ENCODE measurements around the gene RAB11FIP4.
"Not testable (repeated sequence)": the region's sequence is repeated elsewhere in the genome, so short reads cannot be mapped to it uniquely, and the experiment has no call there.

RAB11FIP4 gene, protein sequence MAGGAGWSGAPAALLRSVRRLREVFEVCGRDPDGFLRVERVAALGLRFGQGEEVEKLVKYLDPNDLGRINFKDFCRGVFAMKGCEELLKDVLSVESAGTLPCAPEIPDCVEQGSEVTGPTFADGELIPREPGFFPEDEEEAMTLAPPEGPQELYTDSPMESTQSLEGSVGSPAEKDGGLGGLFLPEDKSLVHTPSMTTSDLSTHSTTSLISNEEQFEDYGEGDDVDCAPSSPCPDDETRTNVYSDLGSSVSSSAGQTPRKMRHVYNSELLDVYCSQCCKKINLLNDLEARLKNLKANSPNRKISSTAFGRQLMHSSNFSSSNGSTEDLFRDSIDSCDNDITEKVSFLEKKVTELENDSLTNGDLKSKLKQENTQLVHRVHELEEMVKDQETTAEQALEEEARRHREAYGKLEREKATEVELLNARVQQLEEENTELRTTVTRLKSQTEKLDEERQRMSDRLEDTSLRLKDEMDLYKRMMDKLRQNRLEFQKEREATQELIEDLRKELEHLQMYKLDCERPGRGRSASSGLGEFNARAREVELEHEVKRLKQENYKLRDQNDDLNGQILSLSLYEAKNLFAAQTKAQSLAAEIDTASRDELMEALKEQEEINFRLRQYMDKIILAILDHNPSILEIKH

DNA sequence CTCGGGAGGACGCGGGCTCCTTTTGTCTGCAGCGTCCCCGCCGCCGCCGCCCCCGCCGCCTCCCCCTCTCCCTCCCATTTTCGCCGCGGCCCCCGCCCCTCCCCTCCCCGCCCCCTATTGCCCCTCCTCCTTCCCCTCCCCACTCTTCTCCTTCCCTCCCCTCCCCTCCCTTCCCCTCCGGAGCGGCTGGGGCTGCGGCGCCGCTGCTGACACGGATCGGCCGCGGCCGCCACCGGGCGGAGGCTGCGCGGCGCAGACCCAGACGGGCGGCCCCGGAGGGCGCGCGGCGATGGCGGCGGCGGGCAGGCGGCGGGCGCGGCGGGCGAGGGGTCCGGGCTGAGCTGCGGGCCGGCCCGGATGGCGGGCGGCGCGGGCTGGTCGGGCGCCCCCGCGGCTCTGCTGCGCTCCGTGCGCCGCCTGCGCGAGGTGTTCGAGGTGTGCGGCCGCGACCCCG is at the start of gene RAB11FIP4:
RAB11FIP4 (plus strand) TSS at position 180 of the 454 bp plus-strand sequence; CDS start at position 358, 178 bp downstream.
- DNase-seq (ENCODE audit: low spot score): no peak

DNA sequence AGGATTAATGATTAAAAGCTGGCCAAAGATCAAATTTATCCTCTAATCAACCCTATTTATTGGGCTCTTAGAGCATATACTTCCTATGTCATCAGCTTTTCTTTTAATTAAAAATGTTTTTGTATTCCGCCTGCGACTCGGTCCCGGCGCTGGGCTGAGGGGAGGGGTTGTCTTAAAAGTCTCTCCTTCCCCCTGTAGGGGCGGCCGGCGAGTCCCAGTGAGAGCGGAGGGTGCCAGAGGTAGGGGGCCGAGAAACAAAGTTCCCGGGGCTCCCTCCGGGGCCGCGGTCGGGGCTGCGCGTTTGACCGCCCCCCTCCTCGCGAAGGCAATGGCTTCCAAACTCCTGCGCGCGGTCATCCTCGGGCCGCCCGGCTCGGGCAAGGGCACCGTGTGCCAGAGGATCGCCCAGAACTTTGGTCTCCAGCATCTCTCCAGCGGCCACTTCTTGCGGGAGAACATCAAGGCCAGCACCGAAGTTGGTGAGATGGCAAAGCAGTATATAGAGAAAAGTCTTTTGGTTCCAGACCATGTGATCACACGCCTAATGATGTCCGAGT is 46.2 kb upstream of the RAB11FIP4 start:
- DNase-seq (ENCODE audit: low spot score): not testable (repeated sequence)

DNA sequence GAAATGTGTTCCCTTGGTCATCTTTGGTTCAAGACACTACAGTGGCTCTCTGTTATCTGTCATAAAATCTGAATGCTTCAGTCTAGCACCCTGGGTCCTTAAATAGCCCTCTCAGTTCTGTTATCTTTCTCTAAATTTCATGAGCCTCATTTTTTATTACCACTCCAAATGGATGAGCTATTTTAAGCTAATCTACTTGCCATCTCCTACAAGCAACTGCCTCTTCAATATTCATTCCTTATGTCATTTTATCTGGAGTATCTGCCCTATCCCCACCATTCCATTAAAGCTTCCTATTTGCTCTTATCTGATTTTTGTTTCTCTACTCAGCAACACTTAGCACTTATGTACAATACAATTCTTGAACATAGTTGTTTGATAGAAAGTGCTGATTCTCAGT is 42.0 kb upstream of the RAB11FIP4 start:
- DNase-seq (ENCODE audit: low spot score): no peak

DNA sequence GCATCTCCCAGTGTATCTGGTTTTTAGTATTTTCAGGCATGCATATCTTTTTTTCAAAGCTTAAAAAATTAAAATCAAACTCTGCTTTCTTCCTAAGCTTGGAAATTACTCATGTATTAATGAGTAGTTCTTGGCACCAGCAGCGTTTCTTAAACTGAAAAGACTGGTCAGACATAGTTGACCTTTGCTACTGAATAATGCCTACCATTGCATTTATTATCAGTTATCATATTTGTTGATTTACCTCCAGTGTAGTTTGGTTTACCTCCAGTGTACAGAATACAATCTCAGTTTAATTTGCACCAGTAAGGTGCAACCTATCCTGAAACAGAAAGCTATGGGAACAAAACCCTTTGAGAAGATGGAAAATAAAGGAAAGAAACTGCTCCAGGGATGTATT is 35.5 kb upstream of the RAB11FIP4 start:
- no peak for DNase-seq (ENCODE audit: low spot score)

DNA sequence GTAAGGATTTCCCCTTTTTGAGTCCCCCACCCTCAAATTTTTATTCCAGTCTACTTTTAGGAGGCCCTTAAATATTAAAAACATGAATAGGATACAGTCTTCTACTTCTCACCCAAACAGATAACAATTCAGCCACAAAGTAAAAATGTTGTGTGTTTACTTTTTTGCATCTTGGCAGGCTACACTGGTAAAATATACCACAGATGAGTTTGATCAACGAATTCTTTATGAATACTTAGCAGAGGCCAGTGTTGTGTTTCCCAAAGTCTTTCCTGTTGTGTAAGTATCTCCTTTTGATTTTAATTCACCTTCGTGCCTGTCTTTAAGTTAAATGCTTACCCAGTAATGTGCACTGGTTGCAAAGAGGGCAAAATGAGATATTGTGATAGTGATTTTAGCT is 34.4 kb upstream of the RAB11FIP4 start:
- no peak for DNase-seq (ENCODE audit: low spot score)

DNA sequence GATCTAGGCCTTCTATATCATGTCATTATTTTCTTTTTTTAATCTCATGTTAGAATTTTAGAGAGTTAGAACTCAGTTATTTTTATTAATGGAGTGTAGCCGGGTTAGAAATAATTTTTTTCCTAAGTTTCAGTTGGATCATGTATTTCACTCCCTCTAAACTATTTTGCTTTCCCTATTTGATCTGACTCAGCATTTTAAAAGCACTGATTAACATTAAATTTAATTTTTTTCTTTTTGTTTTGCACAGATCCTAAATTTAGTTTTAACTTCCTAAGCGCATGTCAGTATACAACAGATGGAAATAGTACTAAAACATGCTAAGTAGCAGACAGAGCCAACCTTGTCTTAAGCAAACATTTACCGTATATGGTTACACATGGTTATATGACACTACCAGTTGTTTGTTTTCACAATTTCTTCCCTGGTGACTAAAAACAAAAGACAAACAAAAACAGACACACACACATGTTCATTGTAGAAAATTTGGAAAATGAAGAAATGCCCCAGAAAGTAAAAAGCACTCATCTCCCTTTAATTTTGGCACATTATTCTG is 33.6 kb upstream of the RAB11FIP4 start:
- no peak for DNase-seq (ENCODE audit: low spot score)

DNA sequence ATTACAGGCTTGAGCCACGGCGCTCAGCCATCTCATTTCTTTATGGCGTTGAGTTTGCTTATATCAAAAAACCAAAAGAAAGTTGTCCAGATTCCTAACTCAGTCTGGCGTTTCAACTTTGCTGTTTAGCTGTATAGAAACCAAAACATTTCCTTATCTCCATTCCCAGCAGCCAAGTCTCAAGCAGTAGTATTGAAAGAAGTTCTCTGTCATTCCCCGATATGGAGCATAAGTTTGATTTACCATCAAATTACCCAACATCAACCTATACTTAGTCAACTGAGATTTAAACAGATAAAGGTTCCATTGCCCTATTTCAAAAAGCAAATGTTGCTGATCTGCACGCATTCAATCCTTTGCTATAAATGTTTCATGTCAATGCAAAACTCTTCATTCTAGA is 27.5 kb upstream of the RAB11FIP4 start:
- no peak for DNase-seq (ENCODE audit: low spot score)

DNA sequence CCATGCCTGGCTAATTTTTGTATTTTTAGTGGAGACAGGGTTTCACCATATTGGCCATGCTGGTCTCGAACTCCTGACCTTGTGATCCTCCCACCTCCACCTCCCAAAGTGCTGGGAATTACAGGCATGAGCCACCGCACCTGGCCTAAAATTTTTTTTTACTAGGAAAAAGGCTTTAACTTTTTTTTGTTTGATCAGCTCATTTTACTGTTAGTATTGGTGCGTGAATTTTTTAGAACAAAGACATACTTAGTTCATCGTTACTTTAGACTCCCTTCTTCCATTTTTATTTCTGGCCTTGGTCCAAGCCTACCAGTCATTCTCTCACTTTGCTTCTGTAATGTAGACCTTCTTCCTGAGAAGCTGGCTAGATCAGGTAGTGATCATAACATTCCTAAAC is 25.4 kb upstream of the RAB11FIP4 start:
- DNase-seq (ENCODE audit: low spot score): no peak

DNA sequence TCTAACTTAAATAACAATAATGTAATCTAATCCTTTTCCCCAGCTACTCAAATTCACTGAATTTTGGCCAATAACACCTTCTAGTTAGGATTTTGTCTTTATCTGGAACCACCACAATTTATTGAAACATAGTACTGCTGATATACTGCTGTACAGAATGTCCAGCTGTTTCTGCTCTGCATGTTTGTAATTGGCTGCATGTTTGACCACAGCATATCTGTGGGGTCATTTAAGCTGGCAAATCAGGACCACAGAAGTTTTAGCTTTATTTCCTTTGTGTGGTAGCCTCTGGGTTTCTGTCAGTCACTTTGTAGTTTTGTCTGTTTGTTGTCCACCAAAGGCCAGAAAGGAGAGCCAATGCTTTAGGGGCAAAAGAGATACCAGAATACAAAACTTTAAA is 22.2 kb upstream of the RAB11FIP4 start:
- no peak for DNase-seq (ENCODE audit: low spot score)

DNA sequence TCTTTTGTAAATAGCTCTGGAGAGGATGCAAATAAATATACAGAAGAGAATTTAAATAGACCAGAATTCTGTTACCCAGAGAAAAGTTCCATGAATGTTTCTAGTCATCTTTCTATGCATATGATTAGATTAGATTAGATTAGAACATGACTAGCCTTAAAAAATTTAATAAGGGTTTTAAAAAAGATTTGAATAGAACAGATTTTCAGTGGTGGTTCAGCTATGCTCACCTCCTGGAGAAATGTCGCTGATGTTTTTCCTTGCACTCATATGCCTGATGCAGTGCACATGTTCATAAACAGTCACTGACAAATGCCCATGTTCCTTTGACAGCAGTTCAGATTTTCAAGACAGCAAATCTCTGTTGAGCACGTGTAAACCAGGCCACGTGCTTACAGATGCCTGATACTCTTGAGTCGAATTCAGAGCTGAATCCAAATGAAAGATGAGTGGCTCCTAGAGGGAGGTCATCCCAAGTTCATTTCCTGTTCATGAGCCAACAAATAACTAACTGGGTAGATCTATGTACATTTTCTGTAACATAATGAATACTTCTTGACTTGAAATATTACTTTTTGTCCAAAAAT is 19.9 kb upstream of the RAB11FIP4 start:
- no peak for DNase-seq (ENCODE audit: low spot score)

DNA sequence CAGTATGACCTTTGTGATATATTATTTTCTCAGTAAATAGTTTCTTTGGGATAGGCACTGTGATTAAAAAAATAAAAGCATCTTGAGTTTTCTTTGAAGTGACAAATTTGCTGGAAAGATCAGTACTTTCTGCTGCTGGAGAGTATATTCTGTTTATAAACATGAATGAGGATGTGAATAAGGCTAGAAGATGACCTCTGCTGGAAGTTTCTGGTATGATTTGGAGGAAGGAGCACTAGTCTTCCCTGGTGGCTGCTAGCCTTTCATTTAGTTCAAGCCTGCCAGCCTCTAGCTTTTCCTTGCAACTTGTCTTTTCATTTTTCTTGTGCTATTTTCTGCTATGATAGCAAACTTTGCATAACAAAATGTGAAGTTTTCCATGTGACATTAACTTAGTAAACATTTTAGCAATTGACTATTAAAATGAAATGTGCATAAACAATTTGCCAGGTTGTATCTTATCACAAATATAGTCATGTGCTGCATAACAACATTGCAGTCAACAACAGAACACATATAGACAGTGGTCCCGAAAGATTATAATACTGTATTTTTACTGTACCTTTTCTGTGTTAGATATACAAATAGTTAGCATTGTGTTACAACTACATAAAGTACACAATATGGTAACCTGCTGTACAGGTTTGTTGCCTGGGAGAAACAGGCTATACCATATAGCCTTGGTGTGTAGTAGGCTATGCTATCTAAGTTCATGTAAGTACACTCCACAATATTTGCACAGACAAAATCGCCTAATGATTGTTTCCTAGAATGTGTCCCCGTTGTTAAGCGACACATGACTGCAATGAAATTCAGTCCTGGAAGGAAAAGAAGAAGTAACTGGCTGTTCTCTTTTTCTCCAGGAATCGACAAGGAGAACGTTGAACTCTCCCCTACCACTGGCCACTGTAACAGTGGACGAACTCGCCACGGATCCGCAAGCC is 18.1 kb upstream of the RAB11FIP4 start:
- DNase-seq (ENCODE audit: low spot score): no peak

DNA sequence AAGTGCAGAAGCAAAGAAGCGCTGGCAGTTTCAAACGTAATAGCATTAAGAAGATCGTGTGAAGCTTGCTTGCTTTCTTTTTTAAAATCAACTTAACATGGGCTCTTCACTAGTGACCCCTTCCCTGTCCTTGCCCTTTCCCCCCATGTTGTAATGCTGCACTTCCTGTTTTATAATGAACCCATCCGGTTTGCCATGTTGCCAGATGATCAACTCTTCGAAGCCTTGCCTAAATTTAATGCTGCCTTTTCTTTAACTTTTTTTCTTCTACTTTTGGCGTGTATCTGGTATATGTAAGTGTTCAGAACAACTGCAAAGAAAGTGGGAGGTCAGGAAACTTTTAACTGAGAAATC is 17.4 kb upstream of the RAB11FIP4 start:
- DNase-seq (ENCODE audit: low spot score): no peak

DNA sequence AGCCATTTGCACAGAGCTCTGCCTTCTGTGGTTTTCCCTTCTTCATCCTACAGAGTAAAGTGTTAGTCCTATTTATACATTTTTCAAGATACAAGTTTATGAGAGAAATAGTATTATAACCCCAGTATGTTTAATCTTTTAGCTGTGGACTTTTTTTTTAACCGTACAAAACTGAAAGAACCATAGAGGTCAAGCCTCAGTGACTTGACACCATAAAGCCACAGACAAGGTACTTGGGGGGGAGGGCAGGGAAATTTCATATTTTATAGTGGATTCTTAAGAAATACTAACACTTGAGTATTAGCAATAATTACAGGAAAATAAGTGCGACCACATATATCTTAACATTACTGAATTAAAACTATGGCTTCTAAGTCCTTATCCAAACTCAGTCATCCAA is 17.0 kb upstream of the RAB11FIP4 start:
- DNase-seq (ENCODE audit: low spot score): no peak

DNA sequence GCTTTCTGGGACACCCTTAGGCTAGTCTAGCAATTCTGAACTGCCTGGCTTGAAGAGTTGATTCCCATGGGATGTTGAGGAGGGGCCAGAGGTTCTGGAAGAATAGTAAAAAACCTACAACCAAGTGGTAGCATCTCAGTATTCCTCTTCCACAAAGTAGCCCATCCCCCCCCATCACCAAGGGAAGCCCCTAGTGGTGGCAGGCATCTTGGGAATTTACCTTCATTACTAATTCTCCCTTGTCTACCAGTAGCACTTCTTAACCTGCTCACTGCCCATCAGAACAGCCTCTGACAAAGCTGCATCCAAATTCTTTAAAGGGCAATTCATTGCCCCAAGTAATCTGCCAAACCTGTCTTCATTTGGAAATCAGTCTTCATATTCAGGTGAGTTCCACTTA is 12.8 kb upstream of the RAB11FIP4 start:
- no peak for DNase-seq (ENCODE audit: low spot score)

DNA sequence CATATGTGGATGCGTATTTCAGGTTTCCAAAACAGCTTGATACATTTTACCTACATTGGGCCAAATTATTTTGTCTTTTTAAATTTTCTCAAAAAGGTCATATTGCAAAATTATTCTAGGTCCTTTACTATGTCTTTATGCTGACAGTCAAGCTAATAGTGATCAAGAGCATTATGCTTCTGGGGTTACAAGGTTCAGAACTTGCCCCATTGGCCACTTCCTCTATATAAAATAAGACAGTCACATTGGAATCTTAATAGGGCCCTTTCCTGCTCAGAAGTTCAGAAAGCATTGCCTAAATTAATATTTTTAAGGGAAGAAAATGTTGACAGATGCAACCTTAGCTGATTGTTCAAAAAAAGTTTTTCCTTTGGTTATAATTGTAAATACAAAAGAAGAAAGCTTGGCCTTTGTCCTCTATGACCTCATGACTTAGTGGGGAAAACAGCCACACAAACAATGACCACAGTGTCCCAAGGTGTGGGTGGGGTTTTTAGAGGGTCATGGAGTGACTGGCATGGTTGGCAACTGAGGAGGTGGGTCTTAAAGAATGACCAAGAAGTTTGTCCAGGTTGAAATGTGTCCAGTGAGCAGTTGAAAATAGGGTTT is 11.8 kb upstream of the RAB11FIP4 start:
- no peak for DNase-seq (ENCODE audit: low spot score)

DNA sequence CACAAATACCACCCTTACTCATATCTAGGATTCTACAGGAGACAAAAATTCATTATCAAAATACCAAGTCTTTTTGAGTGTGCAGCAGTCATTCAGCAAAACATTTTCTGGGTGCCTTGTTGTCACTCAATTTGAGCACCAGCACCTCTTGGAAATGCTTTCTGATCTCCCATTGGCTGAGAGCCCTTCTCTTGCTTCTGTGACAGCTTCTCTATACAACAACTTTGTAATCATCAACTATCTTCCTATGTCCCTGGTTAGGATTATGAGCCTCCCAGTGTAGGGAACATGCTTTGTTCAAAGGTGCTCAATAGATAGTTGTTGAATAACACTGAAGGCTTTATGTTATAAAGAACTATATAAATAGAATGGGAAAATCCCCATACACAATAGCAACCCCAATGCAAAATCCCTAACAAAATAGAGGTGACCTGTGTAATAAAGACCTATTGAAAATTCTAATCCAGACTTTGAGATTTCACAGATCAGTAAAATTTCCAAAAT is 10.3 kb upstream of the RAB11FIP4 start:
- DNase-seq (ENCODE audit: low spot score): no peak

DNA sequence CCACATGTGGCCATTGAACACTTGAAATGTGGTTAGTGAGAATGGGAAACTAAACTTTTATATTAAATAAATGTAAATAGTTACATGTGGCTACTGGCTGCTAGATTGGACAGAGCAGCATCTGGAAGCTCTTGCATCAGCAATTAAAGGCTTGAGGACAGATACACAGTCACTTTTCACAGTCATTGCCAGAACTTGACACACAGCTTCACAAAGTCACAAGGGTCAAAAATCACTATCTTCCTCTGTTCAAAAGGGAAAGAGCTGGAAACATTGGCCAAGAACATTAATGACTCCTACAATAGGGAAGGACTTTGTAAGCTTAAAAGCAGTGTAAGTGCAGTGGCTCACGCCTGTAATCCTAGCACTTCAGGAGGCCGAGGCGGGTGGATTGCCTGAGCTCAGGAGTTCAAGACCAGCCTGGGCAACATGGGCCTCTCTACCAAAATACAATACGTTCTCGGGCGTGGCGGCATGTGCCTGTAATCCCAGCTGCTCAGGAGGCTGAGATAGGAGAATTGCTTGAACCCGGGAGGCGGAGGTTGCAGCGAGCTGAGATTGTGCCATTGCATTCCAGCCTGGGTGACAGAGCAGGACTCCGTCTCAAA is 8.7 kb upstream of the RAB11FIP4 start:
- DNase-seq (ENCODE audit: low spot score): not testable (repeated sequence)

DNA sequence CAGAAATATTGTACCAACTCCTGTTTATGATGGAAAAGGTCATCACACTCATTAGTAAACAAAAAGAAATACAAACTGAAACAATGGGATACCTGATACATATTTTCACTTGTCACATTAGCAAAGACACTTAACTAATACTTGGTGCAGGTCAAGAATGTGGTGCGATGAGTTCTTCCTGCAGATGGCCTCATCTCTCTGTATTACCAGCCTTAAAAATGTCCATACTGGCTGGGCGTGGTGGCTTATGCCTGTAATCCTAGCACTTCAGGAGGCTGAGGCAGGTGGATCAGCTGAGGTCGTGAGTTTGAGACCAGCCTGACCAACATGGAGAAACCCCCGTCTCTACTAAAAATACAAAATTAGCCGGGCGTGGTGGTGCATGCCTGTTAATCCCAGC is 8.0 kb upstream of the RAB11FIP4 start:
- not testable (repeated sequence) for DNase-seq (ENCODE audit: low spot score)

DNA sequence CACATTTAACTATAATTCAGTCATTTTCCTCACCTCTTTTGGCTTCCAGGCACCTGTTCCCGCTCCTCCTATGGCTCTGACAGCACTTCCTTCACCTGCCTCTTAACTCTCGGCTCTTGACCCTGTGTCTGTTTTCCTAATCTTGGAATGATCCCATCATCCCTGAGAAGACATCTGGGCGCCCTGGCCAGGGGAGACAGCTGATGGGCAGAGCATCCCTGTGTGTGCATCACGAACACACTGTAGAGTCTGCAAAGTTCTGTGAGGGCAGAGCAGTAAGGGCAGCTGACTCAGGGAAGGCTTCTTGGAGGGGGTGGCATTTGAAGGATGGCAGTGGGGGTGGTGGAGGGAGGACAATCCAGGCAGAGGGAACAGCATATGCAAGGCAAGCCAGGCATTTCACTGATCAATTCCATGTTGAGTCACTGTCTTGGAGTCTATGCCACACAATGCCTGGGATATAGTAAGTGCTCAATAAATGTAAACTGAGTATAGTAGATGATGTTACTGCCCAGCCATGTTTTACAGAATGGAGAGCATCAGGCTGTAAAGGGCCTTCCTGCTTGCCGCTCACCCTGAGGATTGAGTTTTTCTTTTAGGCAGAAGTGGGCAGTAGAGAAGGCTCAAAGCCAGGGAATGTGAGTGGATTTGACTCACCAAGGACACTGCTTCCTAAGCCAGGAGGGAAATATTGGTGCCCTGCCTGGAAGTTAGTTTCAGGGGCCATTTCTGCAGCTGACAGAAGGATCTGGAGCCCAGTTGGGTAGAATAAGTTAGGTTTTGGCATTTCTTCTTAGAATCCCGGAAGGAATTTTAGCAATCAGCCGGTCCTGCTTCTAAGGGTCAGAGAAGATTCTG is 5.8 kb upstream of the RAB11FIP4 start:
- no peak for DNase-seq (ENCODE audit: low spot score)
